GM12878 (cell line): ENCODE results near the gene HOXD12. TPM values are rescaled to one million over a fixed set of nuclear protein-coding genes. Genes with fewer than 3 reads are reported as not detected.

Experiments
- ATAC-seq: fragments of 200-7000 bp; cut with Tn5 transposase; 3 replicates; pipeline ENCODE4 v1.9.1; 2020; ENCODE audit warnings: mild to moderate bottlenecking, moderate library complexity
- BruUV-seq: library from RNA; stranded (reverse); fragments of 400-500 nt; replicated peaks from 2 replicates; lab custom pipeline; 2021; lab: Mats Ljungman, UMichigan
- CTCF ChIA-PET: fragments of 300-600 bp; sonication (Branson Sonifier 250); formaldehyde crosslinking; extraction: SDS; loops from one replicate; lab custom pipeline; 2021; ENCODE audit warnings: inconsistent platforms; lab: Yijun Ruan, JAX
- POLR2A ChIA-PET: fragments of 350-600 bp; formaldehyde crosslinking; extraction: SDS; loops from one replicate; lab custom pipeline; 2021; ENCODE audit warnings: inconsistent platforms; lab: Charles Lee
- RAD21 ChIA-PET: fragments of 300-600 bp; sonication (Branson Sonifier 250); formaldehyde crosslinking; loops from one replicate; lab custom pipeline; 2023; ENCODE audit warnings: antibody characterized with exemption; ENCODE audit not compliant: unreplicated experiment; lab: Charles Lee
- SMC1A ChIA-PET: fragments of 300-600 bp; sonication (Branson Sonifier 250); formaldehyde crosslinking; loops from one replicate; lab custom pipeline; 2023; ENCODE audit not compliant: unreplicated experiment, uncharacterized antibody; lab: Charles Lee
- DNase-seq: peaks from one replicate; pipeline ENCODE4 v3.0.0-alpha.2; 2011; ENCODE audit warnings: low read depth, low spot score
- FAIRE-seq: peaks from 3 replicates; lab custom pipeline; 2011; peaks lifted over from hg19 to GRCh38; lab: Jason Lieb, UNC
- H2AFZ ChIP-seq: 2 replicates; pipeline ENCODE4 v1.6.0; 2011; ENCODE audit warnings: low read depth, low read length, control low read depth; ENCODE audit not compliant: control insufficient read depth
- H3K27ac ChIP-seq: 2 replicates; pipeline ENCODE4 v1.5.1; 2011; ENCODE audit warnings: control low read depth; ENCODE audit not compliant: control insufficient read depth, insufficient read depth
- H3K27me3 ChIP-seq, 2 experiments: replicated peaks in 1 of 2; 2 replicates each; pipeline versions ENCODE4 v1.6.0 to v1.6.1; 2011; ENCODE audit warnings: low read length in 1 of 2; ENCODE audit not compliant: control insufficient read depth in 2 of 2, insufficient read depth in 2 of 2
- H3K36me3 ChIP-seq, 2 experiments: 2 replicates each; pipeline ENCODE4 v1.5.1; 2011; ENCODE audit warnings: low read length in 1 of 2; ENCODE audit not compliant: control insufficient read depth in 2 of 2, insufficient read depth in 2 of 2
- H3K4me1 ChIP-seq: 2 replicates; pipeline ENCODE4 v1.6.1; 2011; ENCODE audit warnings: mild to moderate bottlenecking, low read length, moderate library complexity, mixed read lengths; ENCODE audit not compliant: control insufficient read depth, insufficient read depth
- H3K4me2 ChIP-seq: 2 replicates; pipeline ENCODE4 v1.6.0; 2011; ENCODE audit warnings: control low read depth; ENCODE audit not compliant: control insufficient read depth, insufficient read depth
- H3K4me3 ChIP-seq: fragments of 200-600 bp; sonication (generic); 2 replicates; pipeline ENCODE4 v1.5.1; 2016
- H3K79me2 ChIP-seq: 2 replicates; pipeline ENCODE4 v1.6.0; 2011; ENCODE audit warnings: low read length; ENCODE audit not compliant: control insufficient read depth, insufficient read depth
- H3K9ac ChIP-seq: 2 replicates; pipeline ENCODE4 v1.8.0; 2011; ENCODE audit warnings: low read length, control low read depth, mixed read lengths; ENCODE audit not compliant: control insufficient read depth, insufficient read depth
- H3K9me3 ChIP-seq: replicated peaks from 3 replicates; pipeline ENCODE4 v1.5.1; 2011; ENCODE audit warnings: mild to moderate bottlenecking, low read length; ENCODE audit not compliant: control insufficient read depth, insufficient read depth
- H4K20me1 ChIP-seq: 2 replicates; pipeline ENCODE4 v1.6.0; 2011; ENCODE audit not compliant: control insufficient read depth, insufficient read depth
- CHD4 ChIP-seq: fragments of 200-600 bp; sonication (generic); IDR thresholded peaks from 2 replicates; pipeline ENCODE4 v1.6.1; 2016; ENCODE audit warnings: mild to moderate bottlenecking
- EP300 ChIP-seq, 2 experiments: fragments of 150-350 bp in 1 of 2; IDR thresholded peaks; 2 replicates each; pipeline ENCODE4 v1.6.1; 2011 to 2012; ENCODE audit warnings: low read depth in 2 of 2, low read length in 2 of 2, borderline replicate concordance in 1 of 2, improper control_type of control experiment in 1 of 2, inconsistent platforms in 1 of 2; ENCODE audit not compliant: control insufficient read depth in 1 of 2
- GATAD2B ChIP-seq: fragments of 450-650 bp; conservative IDR thresholded peaks from 2 replicates; pipeline ENCODE4 v1.6.1; 2017; ENCODE audit warnings: low read depth, mild to moderate bottlenecking, moderate library complexity
- HDGF ChIP-seq: fragments of 450-650 bp; IDR thresholded peaks from 2 replicates; pipeline ENCODE4 v1.6.1; 2016; ENCODE audit warnings: antibody characterized with exemption
- MEF2A ChIP-seq: IDR thresholded peaks from 2 replicates; pipeline ENCODE4 v1.6.1; 2011; ENCODE audit warnings: low read depth, mild to moderate bottlenecking, low read length, moderate library complexity; ENCODE audit not compliant: insufficient read depth
- NFYB ChIP-seq: IDR thresholded peaks from 2 replicates; pipeline ENCODE4 v1.6.1; 2011; ENCODE audit warnings: low read depth, mild to moderate bottlenecking, low read length, improper control_type of control experiment, moderate library complexity; ENCODE audit not compliant: insufficient read depth
- PAX5 ChIP-seq: IDR thresholded peaks from 2 replicates; pipeline ENCODE4 v1.6.1; 2011; ENCODE audit warnings: low read depth, low read length, borderline replicate concordance
- RELA ChIP-seq: fragments of 450-650 bp; IDR thresholded peaks from 2 replicates; pipeline ENCODE4 v1.8.0; 2014; ENCODE audit warnings: borderline replicate concordance; ENCODE audit not compliant: partially characterized antibody
- ZBTB11 ChIP-seq: fragments of 450-650 bp; formaldehyde crosslinking; IDR thresholded peaks from 2 replicates; pipeline ENCODE4 v1.5.0; 2022; ENCODE audit warnings: mild to moderate bottlenecking, missing genetic modification characterization
- ZZZ3 ChIP-seq: IDR thresholded peaks from 2 replicates; pipeline ENCODE4 v1.6.1; 2011; ENCODE audit warnings: low read depth; ENCODE audit not compliant: control insufficient read depth, insufficient read length
- WGBS: methylation state at CpG from one replicate; pipeline ENCODE4 v1.1.6; 2016; ENCODE audit warnings: low lambda C conversion rate; ENCODE audit not compliant: insufficient replicate concordance, insufficient coverage; ENCODE audit errors: missing lambda C conversion rate; 5-methylcytosine and 5-hydroxymethylcytosine counted together
- in situ Hi-C: fragments of 300-500 bp; cut with MboI; formaldehyde crosslinking; loops from 9 replicates; pipeline ENCODE4 v1.14.3; 2018; ENCODE audit warnings: mixed read lengths
- intact Hi-C: fragments of 100-400 bp; cut with micrococcal nuclease; formaldehyde crosslinking; loops from one replicate; pipeline ENCODE4 v1.14.2; 2022; ENCODE audit not compliant: unreplicated experiment
- polyA plus RNA-seq, 11 experiments: library from polyadenylated mRNA; depleted of rRNA in 4 of 11; unstranded in 6 of 11; stranded (reverse) in 5 of 11; fragments of >200 nt; fragmentation: Nextera tagmentation in 4 of 11; fragmentation: Illumina TruSeq in 1 of 11; extraction: Ambion mirVana in 4 of 11; extraction: Trizol in 1 of 11; gene quantifications; 1 replicate in 1 of 11; 2 replicates in 10 of 11; pipeline versions ENCODE4 v1.2.1 to v1.2.3, GENCODE V29; 2011 to 2016; ENCODE audit warnings: inconsistent platforms in 2 of 11, missing spikeins in 2 of 11, low read depth in 1 of 11
- total RNA-seq, 4 experiments: library from RNA; depleted of rRNA in 3 of 4; stranded (reverse); fragments of >200 nt in 3 of 4; fragmentation: Illumina TruSeq in 1 of 4; extraction: Trizol in 1 of 4; gene quantifications; 2 replicates each; pipeline versions ENCODE4 v1.2.1 to v1.2.3, GENCODE V29; 2013 to 2021

Gene HOXD12
- total and polyA plus RNA-seq, 10 of the 15 experiments (the other 5 are each of a cell fraction or from before 2014, with no cell fraction given): not detected

GRCh38 chr2:176106581-176107539 lies 7.3 kb downstream of the HOXD12 start, which contains the start of gene HOXD11:
HOXD11 (plus strand) TSS chr2:176107280; CDS start chr2:176107356, 76 bp downstream.
- peaks cover 3% of the 10 kb centered on the region; the same call in 1 of the 3 replicates for H3K9me3 ChIP-seq
- intact Hi-C loops: no loop called here
- H3K27me3 ChIP-seq: peaks cover 13 to 40% of the 10 kb centered on the region in 2 experiments
- ChIA-PET SMC1A (no interaction called here), RAD21 (no interaction called here), CTCF (no interaction called here)
- H4K20me1 ChIP-seq: no peaks in the 10 kb centered on the region
- no peak for TF ChIP-seq RELA
- no peak for TF ChIP-seq EP300 (IDR thresholded peaks at IDR 0.05; ENCODE audit: borderline replicate concordance in 1 of 2, control insufficient read depth in 1 of 2, low read depth in 2 of 2, low read length in 2 of 2)
- no peak for TF ChIP-seq ZZZ3
- no peak for TF ChIP-seq PAX5
- no peak for TF ChIP-seq CHD4
- no peak for TF ChIP-seq HDGF
- no peak for TF ChIP-seq GATAD2B
- TF ChIP-seq ZBTB11 (CRISPR knock-in tag): no peak
- no peak for TF ChIP-seq MEF2A
- TF ChIP-seq NFYB: no peak
- TF ChIP-seq, all 136 proteins: peak for 0
- WGBS: 61% methylated on average over 43 of the region's 85 CpGs
- H3K9ac ChIP-seq: no peak within 1 kb of the TSS
- H3K79me2 ChIP-seq: no peaks in the 10 kb centered on the region
- H3K4me2 ChIP-seq: peak within 1 kb of the TSS; percentile 17; the same call in 1 of the 2 replicates
- H2AFZ ChIP-seq: no peak within 1 kb of the TSS
- POLR2A ChIA-PET: no interaction called here
- no TSS peak for BruUV-seq
- in situ Hi-C loops: no loop called here
- no peaks in the 10 kb centered on the region for H3K4me1 ChIP-seq
- H3K4me3 ChIP-seq: no peak within 1 kb of the TSS
- FAIRE-seq (no peak), DNase-seq (no peak), ATAC-seq (no peak)
- no peak within 1 kb of the TSS for H3K27ac ChIP-seq
- no peaks in the 10 kb centered on the region for H3K36me3 ChIP-seq
